HG02798 (cell line): ENCODE measurements around the gene SCRT2.
"Not testable (repeated sequence)": the region's sequence is repeated elsewhere in the genome, so short reads cannot be mapped to it uniquely, and the experiment has no call there.

ENCODE experiments used
- ATAC-seq: cut with Tn5 transposase; IDR thresholded peaks from one replicate; pipeline ENCODE4 v1.9.1; 2021; ENCODE audit warnings: mild to moderate bottlenecking; ENCODE audit not compliant: unreplicated experiment, poor library complexity

The SCRT2 gene

GRCh38 chr20:675453-676314, at the start of gene SCRT2:
TSS of gene SCRT2 (minus strand) at chr20:675802. CDS start at chr20:675601, 201 bp downstream.
- ATAC-seq, result peak; percentile 42

GRCh38 chr20:724797-725196, 49.2 kb upstream of the SCRT2 start:
- ATAC-seq, result not testable (repeated sequence)

GRCh38 chr20:723756-724155, 48.2 kb upstream of the SCRT2 start:
- ATAC-seq, result no peak

GRCh38 chr20:722822-723644, 47.4 kb upstream of the SCRT2 start:
- no peak for ATAC-seq

GRCh38 chr20:721876-722275, 46.3 kb upstream of the SCRT2 start:
- ATAC-seq, result no peak

- no peak for ATAC-seq
These were observed 44.2 kb upstream of the SCRT2 start for GRCh38 chr20:719816-720215.

GRCh38 chr20:719068-719467, 43.5 kb upstream of the SCRT2 start:
- ATAC-seq, result no peak

- ATAC-seq, result no peak
These were observed 42.2 kb upstream of the SCRT2 start for GRCh38 chr20:717832-718231.

- ATAC-seq, result no peak
These were observed 41.7 kb upstream of the SCRT2 start for GRCh38 chr20:717271-717670.

GRCh38 chr20:714453-714852, 38.9 kb upstream of the SCRT2 start:
- ATAC-seq, result no peak

- no peak for ATAC-seq
These were observed 36.0 kb upstream of the SCRT2 start for GRCh38 chr20:711576-711975.

GRCh38 chr20:710780-711450, 35.3 kb upstream of the SCRT2 start:
- ATAC-seq, result no peak

GRCh38 chr20:709991-710779, 34.6 kb upstream of the SCRT2 start:
- no peak for ATAC-seq

GRCh38 chr20:709423-709822, 33.8 kb upstream of the SCRT2 start:
- no peak for ATAC-seq

- no peak for ATAC-seq
These were observed 33.4 kb upstream of the SCRT2 start for GRCh38 chr20:708956-709355.

GRCh38 chr20:707451-708110, 32.0 kb upstream of the SCRT2 start:
- ATAC-seq, result no peak

GRCh38 chr20:706366-706885, 30.8 kb upstream of the SCRT2 start:
- no peak for ATAC-seq

GRCh38 chr20:704726-705125, 29.1 kb upstream of the SCRT2 start:
- ATAC-seq, result no peak

- ATAC-seq, result no peak
These were observed 27.8 kb upstream of the SCRT2 start for GRCh38 chr20:703426-703825.
